Hepatocyte (in vitro differentiated cells): Measurements from ENCODE around the gene SDK1. TPM values are rescaled to one million over a fixed set of nuclear protein-coding genes. Genes with fewer than 3 reads are reported as not detected.

Experiments used
- DNase-seq: peaks from one replicate; pipeline ENCODE4 v3.0.0-alpha.2; 2016; ENCODE audit warnings: low spot score
- H2AFZ ChIP-seq: fragments of 200-600 bp; sonication (generic); 2 replicates; pipeline ENCODE4 v1.6.0; 2016; ENCODE audit warnings: antibody characterized with exemption, mild to moderate bottlenecking
- H3K27ac ChIP-seq: fragments of 200-600 bp; sonication (generic); 2 replicates; pipeline ENCODE4 v1.5.1; 2016; ENCODE audit warnings: mild to moderate bottlenecking
- H3K27me3 ChIP-seq: fragments of 200-600 bp; sonication (generic); 2 replicates; pipeline ENCODE4 v1.6.1; 2016
- H3K36me3 ChIP-seq: fragments of 200-600 bp; sonication (generic); replicated peaks from 2 replicates; pipeline ENCODE4 v1.5.1; 2016; ENCODE audit warnings: low read depth; ENCODE audit not compliant: insufficient read depth
- H3K4me1 ChIP-seq: fragments of 200-600 bp; sonication (generic); 2 replicates; pipeline ENCODE4 v1.5.1; 2016; ENCODE audit warnings: mild to moderate bottlenecking, moderate library complexity; ENCODE audit not compliant: insufficient read depth
- H3K4me2 ChIP-seq: fragments of 200-600 bp; sonication (generic); 2 replicates; pipeline ENCODE4 v1.6.0; 2016
- H3K4me3 ChIP-seq: fragments of 200-600 bp; sonication (generic); 2 replicates; pipeline ENCODE4 v1.5.1; 2016; ENCODE audit warnings: mild to moderate bottlenecking
- H3K79me2 ChIP-seq: fragments of 200-600 bp; sonication (generic); 2 replicates; pipeline ENCODE4 v1.6.0; 2017; ENCODE audit warnings: mild to moderate bottlenecking
- H3K9me2 ChIP-seq: fragments of 200-600 bp; sonication (generic); replicated peaks from 2 replicates; pipeline ENCODE4 v1.6.0; 2017; ENCODE audit warnings: mild to moderate bottlenecking; ENCODE audit not compliant: insufficient read depth
- H3K9me3 ChIP-seq: fragments of 200-600 bp; sonication (generic); 2 replicates; pipeline ENCODE4 v1.5.1; 2016; ENCODE audit warnings: low read depth, mild to moderate bottlenecking
- H4K20me1 ChIP-seq: fragments of 200-600 bp; sonication (generic); 2 replicates; pipeline ENCODE4 v1.6.0; 2016; ENCODE audit warnings: mild to moderate bottlenecking; ENCODE audit not compliant: insufficient read depth, poor library complexity, severe bottlenecking
- EZH2 ChIP-seq: fragments of 200-600 bp; sonication (generic); IDR thresholded peaks from 2 replicates; pipeline ENCODE4 v1.6.1; 2016; ENCODE audit warnings: antibody characterized with exemption, mild to moderate bottlenecking, borderline replicate concordance
- EZH2phosphoT487 ChIP-seq: fragments of 200-600 bp; sonication (generic); IDR thresholded peaks from one replicate; pipeline ENCODE4 v1.6.1; 2018; ENCODE audit warnings: antibody characterized with exemption, mild to moderate bottlenecking, low read depth, moderate library complexity; ENCODE audit not compliant: unreplicated experiment, severe bottlenecking
- WGBS: methylation state at CpG from one replicate; pipeline ENCODE4 v1.1.6; 2016; ENCODE audit warnings: low lambda C conversion rate; ENCODE audit errors: missing lambda C conversion rate; 5-methylcytosine and 5-hydroxymethylcytosine counted together
- polyA plus RNA-seq: library from polyadenylated mRNA; unstranded; fragments of >200 nt; fragmentation: Nextera tagmentation; extraction: Ambion mirVana; gene quantifications from 2 replicates; pipeline ENCODE4 v1.2.1, GENCODE V29; 2016
- total RNA-seq: library from RNA; depleted of rRNA; stranded (reverse); fragments of >200 nt; gene quantifications from 2 replicates; pipeline ENCODE4 v1.2.3, GENCODE V29; 2014
- TF ChIP-seq, protein P1 (sequence below): fragments of 200-600 bp; sonication (generic); IDR thresholded peaks from 2 replicates; pipeline ENCODE4 v1.5.1; 2016; ENCODE audit warnings: antibody characterized with exemption, mild to moderate bottlenecking; ENCODE audit not compliant: poor library complexity

Gene SDK1
- total and polyA plus RNA-seq, 2 experiments from 2014 or later, result 4.3 to 10.0 TPM

DNA sequence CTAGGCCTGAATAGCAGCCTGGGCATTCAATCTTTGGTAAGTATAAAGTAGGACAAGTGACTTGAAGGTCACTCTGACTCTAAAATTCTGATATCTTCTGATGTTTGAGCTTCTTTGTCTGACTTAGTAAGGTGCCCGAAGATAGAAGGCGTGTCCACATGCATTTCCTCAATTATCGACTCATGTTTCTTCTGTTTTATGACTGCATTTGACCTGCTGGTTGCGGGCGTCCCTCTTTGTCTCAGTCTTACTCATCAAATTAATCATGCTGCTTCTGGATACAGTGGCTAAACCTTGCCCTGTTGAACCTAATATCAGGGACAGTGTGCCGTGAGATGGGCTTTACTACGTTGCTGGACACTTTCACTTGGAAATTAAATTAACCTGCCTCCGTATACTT is 534.1 kb downstream of the SDK1 start:
- H3K27me3 ChIP-seq, result no peaks in the 10 kb centered on the region
- H2AFZ ChIP-seq, result no peak overlapping the region
- H3K79me2 ChIP-seq, result no peaks in the 10 kb centered on the region
- H3K9me2 ChIP-seq, result no peaks in the 10 kb centered on the region
- no peaks in the 10 kb centered on the region for H4K20me1 ChIP-seq
- TF ChIP-seq EZH2 (no peak), EZH2phosphoT487 (no peak)
- TF ChIP-seq, protein P1, sequence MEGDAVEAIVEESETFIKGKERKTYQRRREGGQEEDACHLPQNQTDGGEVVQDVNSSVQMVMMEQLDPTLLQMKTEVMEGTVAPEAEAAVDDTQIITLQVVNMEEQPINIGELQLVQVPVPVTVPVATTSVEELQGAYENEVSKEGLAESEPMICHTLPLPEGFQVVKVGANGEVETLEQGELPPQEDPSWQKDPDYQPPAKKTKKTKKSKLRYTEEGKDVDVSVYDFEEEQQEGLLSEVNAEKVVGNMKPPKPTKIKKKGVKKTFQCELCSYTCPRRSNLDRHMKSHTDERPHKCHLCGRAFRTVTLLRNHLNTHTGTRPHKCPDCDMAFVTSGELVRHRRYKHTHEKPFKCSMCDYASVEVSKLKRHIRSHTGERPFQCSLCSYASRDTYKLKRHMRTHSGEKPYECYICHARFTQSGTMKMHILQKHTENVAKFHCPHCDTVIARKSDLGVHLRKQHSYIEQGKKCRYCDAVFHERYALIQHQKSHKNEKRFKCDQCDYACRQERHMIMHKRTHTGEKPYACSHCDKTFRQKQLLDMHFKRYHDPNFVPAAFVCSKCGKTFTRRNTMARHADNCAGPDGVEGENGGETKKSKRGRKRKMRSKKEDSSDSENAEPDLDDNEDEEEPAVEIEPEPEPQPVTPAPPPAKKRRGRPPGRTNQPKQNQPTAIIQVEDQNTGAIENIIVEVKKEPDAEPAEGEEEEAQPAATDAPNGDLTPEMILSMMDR, result no peak
- no peaks in the 10 kb centered on the region for H3K9me3 ChIP-seq
- no peaks in the 10 kb centered on the region for H3K36me3 ChIP-seq
- no peak overlapping the region for H3K4me2 ChIP-seq
- no peak overlapping the region for H3K27ac ChIP-seq
- no peak for DNase-seq
- no peak overlapping the region for H3K4me3 ChIP-seq
- H3K4me1 ChIP-seq, result no peaks in the 10 kb centered on the region
- WGBS, result 93% methylated on average over 8 of the region's 8 CpGs

DNA sequence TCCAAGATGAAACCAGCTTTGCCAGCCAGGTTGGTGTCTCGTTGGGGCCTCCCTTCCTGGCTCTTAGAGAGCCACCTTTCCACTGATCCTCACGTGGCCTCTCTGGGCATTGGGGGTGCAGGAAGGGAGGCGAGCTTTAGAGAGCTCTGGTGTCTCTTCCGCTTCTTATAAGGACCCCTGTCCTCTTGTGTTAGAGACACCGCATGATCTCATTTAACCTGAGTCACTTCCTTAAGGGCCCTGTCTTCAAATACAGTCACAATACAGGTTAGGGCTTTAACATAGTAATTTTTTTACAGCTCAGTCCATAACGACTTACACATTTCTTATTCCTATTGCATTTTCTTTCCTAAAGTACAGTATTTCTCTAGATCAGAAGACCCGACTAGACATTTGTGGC is 535.8 kb downstream of the SDK1 start:
- WGBS, result 93% methylated on average over 7 of the region's 7 CpGs
- H3K4me1 ChIP-seq, result no peaks in the 10 kb centered on the region
- TF ChIP-seq EZH2, result no peak
- no peak for TF ChIP-seq EZH2phosphoT487
- TF ChIP-seq, protein P1, result no peak
- no peak for DNase-seq
- no peaks in the 10 kb centered on the region for H3K9me3 ChIP-seq
- no peak overlapping the region for H3K4me2 ChIP-seq
- H2AFZ ChIP-seq, result no peak overlapping the region
- no peak overlapping the region for H3K27ac ChIP-seq
- H3K27me3 ChIP-seq, result no peaks in the 10 kb centered on the region
- no peaks in the 10 kb centered on the region for H4K20me1 ChIP-seq
- no peaks in the 10 kb centered on the region for H3K9me2 ChIP-seq
- H3K79me2 ChIP-seq, result no peaks in the 10 kb centered on the region
- no peak overlapping the region for H3K4me3 ChIP-seq
- no peaks in the 10 kb centered on the region for H3K36me3 ChIP-seq

DNA sequence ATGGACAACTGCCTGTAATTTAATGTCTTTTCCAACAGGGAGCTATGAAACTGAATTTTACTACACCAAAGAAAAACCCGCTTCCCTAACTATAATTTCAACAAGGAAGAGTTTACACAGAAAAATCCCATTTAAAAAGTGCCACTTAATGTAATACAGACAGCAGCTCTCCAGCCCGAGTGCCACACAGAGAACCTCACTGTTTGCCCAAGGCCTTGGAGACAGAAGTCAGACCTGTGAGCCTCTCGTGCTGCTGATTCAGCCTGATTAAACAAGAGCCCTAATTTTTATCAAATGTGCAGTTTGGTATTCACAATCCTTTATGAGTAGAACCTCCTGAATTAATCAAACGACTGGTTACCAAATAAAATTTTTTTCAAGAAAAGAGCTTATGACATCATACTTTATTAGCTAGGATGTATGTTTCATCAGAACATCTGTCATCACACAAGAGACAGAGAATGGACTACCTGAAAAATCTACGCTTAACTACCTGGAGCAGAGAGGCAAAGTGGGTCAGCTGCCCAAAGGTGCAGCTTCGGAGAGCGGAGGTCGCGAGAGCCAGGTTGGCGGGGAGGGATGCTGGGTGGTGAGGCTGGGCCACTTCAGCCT is 543.6 kb downstream of the SDK1 start:
- no peaks in the 10 kb centered on the region for H3K9me2 ChIP-seq
- H3K27ac ChIP-seq, result no peak overlapping the region
- no peak for DNase-seq
- no peak overlapping the region for H2AFZ ChIP-seq
- H3K9me3 ChIP-seq, result no peaks in the 10 kb centered on the region
- no peaks in the 10 kb centered on the region for H3K4me1 ChIP-seq
- no peaks in the 10 kb centered on the region for H4K20me1 ChIP-seq
- 88% methylated on average over 10 of the region's 10 CpGs for WGBS
- no peak overlapping the region for H3K4me2 ChIP-seq
- H3K79me2 ChIP-seq, result no peaks in the 10 kb centered on the region
- H3K36me3 ChIP-seq, result no peaks in the 10 kb centered on the region
- no peaks in the 10 kb centered on the region for H3K27me3 ChIP-seq
- H3K4me3 ChIP-seq, result no peak overlapping the region
- TF ChIP-seq, protein P1, result no peak
- TF ChIP-seq EZH2 (no peak), EZH2phosphoT487 (no peak)

DNA sequence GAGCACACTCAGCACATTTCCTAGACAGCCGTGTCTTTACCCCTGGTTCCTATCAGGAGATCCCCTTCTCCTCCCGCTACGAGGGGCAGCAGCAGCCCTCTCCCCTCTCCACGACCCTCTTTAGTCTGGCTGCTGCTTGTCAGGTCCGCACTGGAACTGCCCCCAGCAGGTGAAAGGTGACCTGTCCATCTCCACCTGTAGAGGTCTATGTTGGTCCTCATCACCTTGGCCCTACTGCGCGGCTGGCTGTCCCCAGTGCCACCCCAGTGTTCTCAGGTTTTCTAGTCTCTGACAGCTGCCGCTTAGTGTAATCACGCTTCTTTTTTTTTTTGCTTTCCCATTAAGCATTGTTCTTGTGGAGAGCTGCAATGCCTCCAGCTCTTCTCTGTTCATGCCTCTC is 545.7 kb downstream of the SDK1 start:
- H3K79me2 ChIP-seq, result no peaks in the 10 kb centered on the region
- H3K27ac ChIP-seq, result no peak overlapping the region
- TF ChIP-seq, protein P1, result no peak
- TF ChIP-seq EZH2phosphoT487 (no peak), EZH2 (no peak)
- no peak for DNase-seq
- no peaks in the 10 kb centered on the region for H4K20me1 ChIP-seq
- no peak overlapping the region for H3K4me2 ChIP-seq
- no peaks in the 10 kb centered on the region for H3K27me3 ChIP-seq
- no peaks in the 10 kb centered on the region for H3K9me2 ChIP-seq
- H2AFZ ChIP-seq, result no peak overlapping the region
- no peaks in the 10 kb centered on the region for H3K4me1 ChIP-seq
- H3K36me3 ChIP-seq, result no peaks in the 10 kb centered on the region
- H3K4me3 ChIP-seq, result no peak overlapping the region
- WGBS, result 82% methylated on average over 9 of the region's 9 CpGs
- H3K9me3 ChIP-seq, result no peaks in the 10 kb centered on the region
